Naive thymus-derived CD8-positive, alpha-beta T cell (primary cell): ENCODE data around the gene HIPK1. TPM values are rescaled to one million over a fixed set of nuclear protein-coding genes. Genes with fewer than 3 reads are reported as not detected.
"Not testable (repeated sequence)": the region's sequence is repeated elsewhere in the genome, so short reads cannot be mapped to it uniquely, and the experiment has no call there.

Experiments
- ATAC-seq, 2 donors: fragments of 150-1000 bp; cut with Tn5 transposase in 1 of 2; sonication (Bioruptor Pico), chemical (Tn5 transposase) in 1 of 2; 1 replicate in 1 of 2; 2 replicates in 1 of 2; pipeline ENCODE4 v1.10.0; 2021; ENCODE audit warnings: mild to moderate bottlenecking in 2 of 2, moderate library complexity in 2 of 2
- POLR2A ChIA-PET: fragments of 350-600 bp; sonication (Branson Sonifier 250); formaldehyde crosslinking; loops from one replicate; lab custom pipeline; 2021; ENCODE audit warnings: antibody characterized with exemption; lab: Charles Lee
- DNase-seq, 10 donors: peaks; one replicate each; pipeline versions ENCODE4 v3.0.0 to v3.0.0-alpha.2; 2020 to 2022
- H3K27ac Mint-ChIP-seq, 10 donors: one replicate each; pipeline ENCODE4 v1.8.0; 2020 to 2022; ENCODE audit warnings: mild to moderate bottlenecking in 10 of 10, mixed read lengths in 10 of 10, moderate library complexity in 4 of 10, inconsistent platforms in 1 of 10
- H3K27me3 Mint-ChIP-seq, 5 donors: one replicate each; pipeline ENCODE4 v1.8.0; 2021 to 2022; ENCODE audit warnings: mixed read lengths in 5 of 5
- H3K36me3 Mint-ChIP-seq, 3 donors: one replicate each; pipeline ENCODE4 v1.8.0; 2020 to 2022; ENCODE audit warnings: mixed read lengths in 3 of 3, mild to moderate bottlenecking in 2 of 3, inconsistent platforms in 1 of 3
- H3K4me1 Mint-ChIP-seq, 4 donors: one replicate each; pipeline ENCODE4 v1.8.0; 2021 to 2022; ENCODE audit warnings: mixed read lengths in 4 of 4
- H3K4me3 Mint-ChIP-seq, 10 donors: one replicate each; pipeline ENCODE4 v1.8.0; 2020 to 2022; ENCODE audit warnings: mild to moderate bottlenecking in 10 of 10, mixed read lengths in 10 of 10, moderate library complexity in 6 of 10, inconsistent platforms in 1 of 10
- H3K9me3 Mint-ChIP-seq, 9 donors: one replicate each; pipeline ENCODE4 v1.8.0; 2020 to 2022; ENCODE audit warnings: mixed read lengths in 9 of 9, mild to moderate bottlenecking in 3 of 9, inconsistent platforms in 1 of 9, moderate library complexity in 1 of 9
- polyA plus RNA-seq, 3 donors: library from polyadenylated mRNA; unstranded; fragments of 300-500 nt; fragmentation: Illumina TruSeq; gene quantifications; one replicate each; pipeline ENCODE4 v1.2.3, GENCODE V29; 2021
- total RNA-seq, 8 experiments: library from RNA in 2 of 8; stranded (reverse) in 2 of 8; gene quantifications; one replicate each; pipeline ENCODE4 v1.2.3 and lab custom pipeline; 2021 to 2026

HIPK1 gene
- total and polyA plus RNA-seq, 5 experiments from 2014 or later, result 14.5 to 138 (median 19.3) TPM

- H3K27me3 Mint-ChIP-seq, result peaks cover 3 to 12% (median 6%) of the 10 kb centered on the region in 5 donors
- POLR2A ChIA-PET, result no interaction called here
- H3K27ac Mint-ChIP-seq, result peak overlapping the region in 1 of 10 donors; percentile 53
- no peak overlapping the region for H3K4me3 Mint-ChIP-seq
- DNase-seq (no peak), ATAC-seq (no peak)
- H3K4me1 Mint-ChIP-seq, result peaks cover 0 to 3% (median 2%) of the 10 kb centered on the region in 4 donors
- no peaks in the 10 kb centered on the region for H3K9me3 Mint-ChIP-seq
- H3K36me3 Mint-ChIP-seq, result no peaks in the 10 kb centered on the region
Observed at GRCh38 chr1:114003431-114003830, 74.3 kb downstream of the HIPK1 start.

GRCh38 chr1:114006825-114007224, 77.7 kb downstream of the HIPK1 start:
- H3K27ac Mint-ChIP-seq, POLR2A ChIA-PET, H3K9me3 Mint-ChIP-seq, ATAC-seq, H3K4me3 Mint-ChIP-seq, H3K4me1 Mint-ChIP-seq, H3K36me3 Mint-ChIP-seq, DNase-seq: not testable (repeated sequence)
- H3K27me3 Mint-ChIP-seq, result peaks cover 3 to 12% (median 8%) of the 10 kb centered on the region in 5 donors

GRCh38 chr1:114008480-114008941, 79.4 kb downstream of the HIPK1 start:
- POLR2A ChIA-PET, result no interaction called here
- H3K9me3 Mint-ChIP-seq, result no peaks in the 10 kb centered on the region
- no peak overlapping the region for H3K4me3 Mint-ChIP-seq
- no peak for ATAC-seq
- DNase-seq, result no peak
- H3K4me1 Mint-ChIP-seq, result peaks cover 0 to 2% (median 0%) of the 10 kb centered on the region in 4 donors
- H3K27ac Mint-ChIP-seq, result no peak overlapping the region
- H3K36me3 Mint-ChIP-seq, result no peaks in the 10 kb centered on the region
- H3K27me3 Mint-ChIP-seq, result peaks cover 3 to 18% (median 7%) of the 10 kb centered on the region in 5 donors

GRCh38 chr1:114008993-114009392, 79.9 kb downstream of the HIPK1 start:
- Mint-ChIP-seq H3K4me1 (peaks cover 0 to 2% (median 0%) of the 10 kb centered on the region in 4 donors), H3K9me3 (no peaks in the 10 kb centered on the region), H3K27me3 (peaks cover 2 to 17% (median 7%) of the 10 kb centered on the region in 5 donors), H3K36me3 (no peaks in the 10 kb centered on the region), H3K27ac (no peak overlapping the region), H3K4me3 (no peak overlapping the region)
- no peak for DNase-seq
- no peak for ATAC-seq
- POLR2A ChIA-PET, result no interaction called here

GRCh38 chr1:114009393-114009792, 80.3 kb downstream of the HIPK1 start:
- Mint-ChIP-seq H3K4me1 (peaks cover 0 to 2% (median 0%) of the 10 kb centered on the region in 4 donors), H3K4me3 (no peak overlapping the region), H3K27me3 (peaks cover 2 to 13% (median 6%) of the 10 kb centered on the region in 5 donors), H3K27ac (no peak overlapping the region), H3K36me3 (no peaks in the 10 kb centered on the region), H3K9me3 (no peaks in the 10 kb centered on the region)
- no peak for ATAC-seq
- POLR2A ChIA-PET, result no interaction called here
- no peak for DNase-seq

- no peak for DNase-seq
- no peaks in the 10 kb centered on the region for H3K36me3 Mint-ChIP-seq
- no peaks in the 10 kb centered on the region for H3K9me3 Mint-ChIP-seq
- peaks cover 0 to 2% (median 0%) of the 10 kb centered on the region in 4 donors for H3K4me1 Mint-ChIP-seq
- H3K27me3 Mint-ChIP-seq, result peaks cover 2 to 14% (median 8%) of the 10 kb centered on the region in 5 donors
- H3K27ac Mint-ChIP-seq, result no peak overlapping the region
- POLR2A ChIA-PET, result no interaction called here
- no peak for ATAC-seq
- H3K4me3 Mint-ChIP-seq, result no peak overlapping the region
Observed at GRCh38 chr1:114010433-114011184, 81.5 kb downstream of the HIPK1 start.

GRCh38 chr1:114011796-114012195, 82.7 kb downstream of the HIPK1 start:
- ATAC-seq (no peak), DNase-seq (no peak)
- Mint-ChIP-seq H3K4me1 (peaks cover 0 to 2% (median 0%) of the 10 kb centered on the region in 4 donors), H3K36me3 (no peaks in the 10 kb centered on the region), H3K27ac (peak overlapping the region in 1 of 10 donors; percentile 6), H3K9me3 (no peaks in the 10 kb centered on the region), H3K27me3 (peaks cover under 1 to 18% (median 8%) of the 10 kb centered on the region in 5 donors), H3K4me3 (no peak overlapping the region)
- POLR2A ChIA-PET, result no interaction called here

GRCh38 chr1:114015075-114015474, 86.0 kb downstream of the HIPK1 start:
- H3K36me3 Mint-ChIP-seq, result peaks cover 0 to 13% (median 3%) of the 10 kb centered on the region in 3 donors
- H3K4me3 Mint-ChIP-seq, result no peak overlapping the region
- peaks cover 0 to 2% (median 0%) of the 10 kb centered on the region in 4 donors for H3K4me1 Mint-ChIP-seq
- ATAC-seq, result no peak
- H3K9me3 Mint-ChIP-seq, result peaks cover 0 to 6% (median 3%) of the 10 kb centered on the region in 9 donors
- POLR2A ChIA-PET, result no interaction called here
- peaks cover 1 to 18% (median 11%) of the 10 kb centered on the region in 5 donors for H3K27me3 Mint-ChIP-seq
- DNase-seq, result no peak
- no peak overlapping the region for H3K27ac Mint-ChIP-seq

- DNase-seq, POLR2A ChIA-PET, H3K9me3 Mint-ChIP-seq, H3K27ac Mint-ChIP-seq, ATAC-seq, H3K4me3 Mint-ChIP-seq, H3K4me1 Mint-ChIP-seq: not testable (repeated sequence)
- H3K27me3 Mint-ChIP-seq, result peaks cover 1 to 12% (median 7%) of the 10 kb centered on the region in 5 donors
- peaks cover 0 to 13% (median 3%) of the 10 kb centered on the region in 3 donors for H3K36me3 Mint-ChIP-seq
Observed at GRCh38 chr1:114019724-114020123, 90.6 kb downstream of the HIPK1 start.

- no peak overlapping the region for H3K4me3 Mint-ChIP-seq
- ATAC-seq, result no peak
- peaks cover 0 to 13% (median 3%) of the 10 kb centered on the region in 3 donors for H3K36me3 Mint-ChIP-seq
- no peak for DNase-seq
- no peak overlapping the region for H3K27ac Mint-ChIP-seq
- peaks cover 0 to 6% (median 1%) of the 10 kb centered on the region in 5 donors for H3K27me3 Mint-ChIP-seq
- H3K9me3 Mint-ChIP-seq, result peaks cover 0 to 6% (median 3%) of the 10 kb centered on the region in 9 donors
- POLR2A ChIA-PET, result no interaction called here
- H3K4me1 Mint-ChIP-seq, result no peaks in the 10 kb centered on the region
Observed at GRCh38 chr1:114021665-114022099, 92.6 kb downstream of the HIPK1 start.

GRCh38 chr1:114022877-114023276, 93.8 kb downstream of the HIPK1 start:
- ATAC-seq (no peak), DNase-seq (no peak)
- Mint-ChIP-seq H3K4me3 (no peak overlapping the region), H3K36me3 (peaks cover 0 to 13% (median 3%) of the 10 kb centered on the region in 3 donors), H3K27ac (no peak overlapping the region), H3K9me3 (peaks cover 0 to 6% (median 3%) of the 10 kb centered on the region in 9 donors), H3K4me1 (no peaks in the 10 kb centered on the region), H3K27me3 (peaks cover 0 to 5% (median 2%) of the 10 kb centered on the region in 5 donors)
- POLR2A ChIA-PET, result no interaction called here

GRCh38 chr1:114023377-114023776, 94.3 kb downstream of the HIPK1 start:
- no peak for DNase-seq
- peaks cover 0 to 5% (median 2%) of the 10 kb centered on the region in 5 donors for H3K27me3 Mint-ChIP-seq
- POLR2A ChIA-PET, result no interaction called here

GRCh38 chr1:114024049-114024448, 94.9 kb downstream of the HIPK1 start:
- no peak overlapping the region for H3K27ac Mint-ChIP-seq
- no peak for DNase-seq
- POLR2A ChIA-PET, result no interaction called here
- no peak overlapping the region for H3K4me3 Mint-ChIP-seq
- H3K9me3 Mint-ChIP-seq, result peaks cover 0 to 6% (median 3%) of the 10 kb centered on the region in 9 donors
- peaks cover 0 to 5% (median 2%) of the 10 kb centered on the region in 5 donors for H3K27me3 Mint-ChIP-seq
- H3K4me1 Mint-ChIP-seq, result no peaks in the 10 kb centered on the region
- no peak for ATAC-seq
- peaks cover 0 to 8% (median 3%) of the 10 kb centered on the region in 3 donors for H3K36me3 Mint-ChIP-seq

More at GRCh38 chr1:114023377-114023776, 94.3 kb downstream of the HIPK1 start:
- no peak overlapping the region for H3K27ac Mint-ChIP-seq
- H3K9me3 Mint-ChIP-seq, result peaks cover 0 to 6% (median 3%) of the 10 kb centered on the region in 9 donors
- H3K36me3 Mint-ChIP-seq, result peaks cover 0 to 13% (median 3%) of the 10 kb centered on the region in 3 donors
- no peak for ATAC-seq
- H3K4me1 Mint-ChIP-seq, result no peaks in the 10 kb centered on the region
- no peak overlapping the region for H3K4me3 Mint-ChIP-seq
